Cardiac fibroblast (primary cell): ENCODE results near the gene RHNO1.
A peak's percentile ranks its signal among the peaks of the same experiment; 100 is the strongest.

Source experiments
- DNase-seq, 2 donors: peaks; one replicate each; pipeline versions ENCODE4 v3.0.0 to v3.0.0-alpha.2; 2010; ENCODE audit warnings: low read depth in 2 of 2
- H3K4me3 ChIP-seq, 2 donors: replicated peaks in 1 of 2; 1 replicate in 1 of 2; 2 replicates in 1 of 2; pipeline ENCODE4 v1.5.1; 2011; ENCODE audit warnings: low read depth in 2 of 2, low read length in 2 of 2, mild to moderate bottlenecking in 2 of 2, moderate library complexity in 1 of 2
- CTCF ChIP-seq: IDR thresholded peaks from one replicate; pipeline ENCODE4 v1.5.1; 2011; ENCODE audit warnings: low read depth, mild to moderate bottlenecking, low read length, inconsistent platforms

RHNO1 gene

GRCh38 chr12:2937500-2937899 lies 60.5 kb downstream of the RHNO1 start:
- peak in 1 of 2 donors; percentile 29 for DNase-seq
- no peak overlapping the region for H3K4me3 ChIP-seq
- TF ChIP-seq CTCF, result no peak
